GM19463 (cell line): Measurements from ENCODE around the gene COPZ2.
A peak's percentile ranks its signal among the peaks of the same experiment; 100 is the strongest.
"Not testable (repeated sequence)": the region's sequence is repeated elsewhere in the genome, so short reads cannot be mapped to it uniquely, and the experiment has no call there.

Experiments
- ATAC-seq: cut with Tn5 transposase; IDR thresholded peaks from one replicate; pipeline ENCODE4 v1.9.1; 2021; ENCODE audit warnings: mild to moderate bottlenecking, moderate library complexity; ENCODE audit not compliant: unreplicated experiment

The COPZ2 gene

GRCh38 chr17:48037036-48037837 lies at the start of gene COPZ2:
TSS of gene COPZ2 (minus strand) at chr17:48037797. CDS start at chr17:48037777, 20 bp downstream.
- ATAC-seq, result peak; percentile 60

- no peak for ATAC-seq
Measured at GRCh38 chr17:48084932-48085331, 47.3 kb upstream of the COPZ2 start.

GRCh38 chr17:48081858-48082257 lies 44.3 kb upstream of the COPZ2 start:
- no peak for ATAC-seq

GRCh38 chr17:48077152-48077551 lies 39.6 kb upstream of the COPZ2 start:
- not testable (repeated sequence) for ATAC-seq

GRCh38 chr17:48074322-48075081 lies 36.9 kb upstream of the COPZ2 start:
- ATAC-seq, result no peak

- ATAC-seq, result not testable (repeated sequence)
Measured at GRCh38 chr17:48073566-48074094, 36.0 kb upstream of the COPZ2 start.

GRCh38 chr17:48072811-48073210 lies 35.2 kb upstream of the COPZ2 start:
- ATAC-seq, result not testable (repeated sequence)

GRCh38 chr17:48071654-48072053 lies 34.1 kb upstream of the COPZ2 start:
- ATAC-seq, result no peak

GRCh38 chr17:48070195-48070594 lies 32.6 kb upstream of the COPZ2 start:
- no peak for ATAC-seq

- no peak for ATAC-seq
Measured at GRCh38 chr17:48068491-48068961, 30.9 kb upstream of the COPZ2 start.

GRCh38 chr17:48067808-48068207 lies 30.2 kb upstream of the COPZ2 start:
- ATAC-seq, result not testable (repeated sequence)

- ATAC-seq, result no peak
Measured at GRCh38 chr17:48067245-48067644, 29.6 kb upstream of the COPZ2 start.

- ATAC-seq, result no peak
Measured at GRCh38 chr17:48066656-48067055, 29.1 kb upstream of the COPZ2 start.

- no peak for ATAC-seq
Measured at GRCh38 chr17:48066192-48066591, 28.6 kb upstream of the COPZ2 start.

GRCh38 chr17:48064638-48065037 lies 27.0 kb upstream of the COPZ2 start:
- ATAC-seq, result no peak

- ATAC-seq, result no peak
Measured at GRCh38 chr17:48062273-48062672, 24.7 kb upstream of the COPZ2 start.

GRCh38 chr17:48060249-48060648 lies 22.7 kb upstream of the COPZ2 start:
- ATAC-seq, result no peak

GRCh38 chr17:48059125-48059668 lies 21.6 kb upstream of the COPZ2 start:
- ATAC-seq, result no peak

- ATAC-seq, result no peak
Measured at GRCh38 chr17:48058393-48059124, 21.0 kb upstream of the COPZ2 start.

- ATAC-seq, result no peak
Measured at GRCh38 chr17:48057626-48058025, 20.0 kb upstream of the COPZ2 start.

GRCh38 chr17:48056879-48057278 lies 19.3 kb upstream of the COPZ2 start:
- ATAC-seq, result no peak
